ENCODE measurements around the gene CTAGE9.

The CTAGE9 gene

GRCh38 chr6:131663578-131664165, 47.1 kb downstream of the CTAGE9 start:
- Histone ChIP-seq H2AFZ (ENCODE audit: low read length) (no peak overlapping the region), H3K36me3 (ENCODE audit: insufficient read depth, low read length) (no peaks in the 10 kb centered on the region), H3K9me3 (ENCODE audit: low read length) (no peaks in the 10 kb centered on the region), H3F3A (ENCODE audit: insufficient read depth, low read length) (no peaks in the 10 kb centered on the region), H3K27ac (ENCODE audit: low read depth, low read length, poor library complexity, severe bottlenecking) (no peak overlapping the region), H3K4me1 (ENCODE audit: insufficient read depth, low read length, severe bottlenecking) (no peaks in the 10 kb centered on the region), H3K4me3 (ENCODE audit: low read depth, low read length, poor library complexity, severe bottlenecking) (no peak overlapping the region), H3K9ac (ENCODE audit: low read length) (no peak overlapping the region), H3K27me3 (ENCODE audit: insufficient read depth, low read length) (no peaks in the 10 kb centered on the region), H3K4me2 (ENCODE audit: low read length) (no peak overlapping the region), H3K9me2 (ENCODE audit: low read depth, low read length) (no peaks in the 10 kb centered on the region), H4K20me1 (ENCODE audit: insufficient read depth, low read length) (no peaks in the 10 kb centered on the region), H3K79me2 (ENCODE audit: insufficient read depth, low read length) (no peaks in the 10 kb centered on the region)
- TF ChIP-seq CTCF (IDR thresholded peaks at IDR 0.05; ENCODE audit: low read length) (no peak), EZH2 (IDR thresholded peaks at IDR 0.05; ENCODE audit: borderline replicate concordance, low read length) (no peak)

- Histone ChIP-seq H4K20me1 (ENCODE audit: insufficient read depth, low read length) (no peaks in the 10 kb centered on the region), H3K9me3 (ENCODE audit: low read length) (no peaks in the 10 kb centered on the region), H3K36me3 (ENCODE audit: insufficient read depth, low read length) (no peaks in the 10 kb centered on the region), H3K27ac (ENCODE audit: low read depth, low read length, poor library complexity, severe bottlenecking) (no peak overlapping the region), H3K27me3 (ENCODE audit: insufficient read depth, low read length) (no peaks in the 10 kb centered on the region), H2AFZ (ENCODE audit: low read length) (no peak overlapping the region), H3K4me3 (ENCODE audit: low read depth, low read length, poor library complexity, severe bottlenecking) (no peak overlapping the region), H3F3A (ENCODE audit: insufficient read depth, low read length) (no peaks in the 10 kb centered on the region), H3K79me2 (ENCODE audit: insufficient read depth, low read length) (no peaks in the 10 kb centered on the region), H3K4me1 (ENCODE audit: insufficient read depth, low read length, severe bottlenecking) (no peaks in the 10 kb centered on the region), H3K9ac (ENCODE audit: low read length) (no peak overlapping the region), H3K9me2 (ENCODE audit: low read depth, low read length) (no peaks in the 10 kb centered on the region), H3K4me2 (ENCODE audit: low read length) (no peak overlapping the region)
- no peak for TF ChIP-seq CTCF (IDR thresholded peaks at IDR 0.05; ENCODE audit: low read length)
These were observed 50.6 kb downstream of the CTAGE9 start for GRCh38 chr6:131660195-131660594.

Measured in OCI-LY1 (cell line).